Stomach (tissue), 4 donors: ENCODE measurements around the gene ETFRF1.

Experiments used
- CTCF ChIP-seq, 7 experiments: fragments of 450-650 bp in 4 of 7; fragments of 200-600 bp in 3 of 7; sonication (generic) in 3 of 7; IDR thresholded peaks; one replicate each; pipeline ENCODE4 v1.5.1; 2016 to 2019; ENCODE audit warnings: antibody characterized with exemption in 7 of 7, control low read depth in 2 of 7, mild to moderate bottlenecking in 1 of 7
- POLR2AphosphoS5 ChIP-seq, 3 donors: sonication (generic); formaldehyde crosslinking; IDR thresholded peaks; one replicate each; pipeline ENCODE4 v1.6.1; 2016; ENCODE audit warnings: antibody characterized with exemption in 3 of 3

- no peak for TF ChIP-seq CTCF (IDR thresholded peaks at IDR 0.05)
- TF ChIP-seq POLR2AphosphoS5 (IDR thresholded peaks at IDR 0.05) = no peak
Measured at GRCh38 chr12:25190793-25191192, 4.2 kb upstream of the ETFRF1 start.
